Natural killer cell treated with Interleukin-12 subunit alpha and Interleukin-12 subunit beta and Interleukin-15 and Interleukin-18, amount 100 ng/mL, for 72 hours (primary cell): ENCODE results near the gene ATG4C. TPM values are rescaled to one million over a fixed set of nuclear protein-coding genes. Genes with fewer than 3 reads are reported as not detected.

Source experiments
- ATAC-seq, 2 donors: fragments of 150-1000 bp; cut with Tn5 transposase in 1 of 2; sonication (Bioruptor Pico), chemical (Tn5 transposase) in 1 of 2; 2 replicates each; pipeline ENCODE4 v1.10.0; 2021
- DNase-seq: peaks from one replicate; pipeline ENCODE4 v3.0.0; 2022; ENCODE audit warnings: low spot score
- H3K27ac Mint-ChIP-seq, 2 donors: 1 replicate in 1 of 2; 2 replicates in 1 of 2; pipeline ENCODE4 v1.8.0; 2022; ENCODE audit warnings: mixed read lengths in 2 of 2, mild to moderate bottlenecking in 1 of 2, moderate library complexity in 1 of 2
- H3K27me3 Mint-ChIP-seq, 2 donors: 1 replicate in 1 of 2; 2 replicates in 1 of 2; pipeline ENCODE4 v1.8.0; 2022; ENCODE audit warnings: mixed read lengths in 2 of 2
- H3K36me3 Mint-ChIP-seq: one replicate; pipeline ENCODE4 v1.8.0; 2022; ENCODE audit warnings: mixed read lengths
- H3K4me1 Mint-ChIP-seq, 2 donors: 1 replicate in 1 of 2; 2 replicates in 1 of 2; pipeline ENCODE4 v1.8.0; 2022; ENCODE audit warnings: low read depth in 2 of 2, mixed read lengths in 2 of 2, mild to moderate bottlenecking in 1 of 2
- H3K4me3 Mint-ChIP-seq: one replicate; pipeline ENCODE4 v1.8.0; 2022; ENCODE audit warnings: mixed read lengths
- H3K9me3 Mint-ChIP-seq: 2 replicates; pipeline ENCODE4 v1.8.0; 2022; ENCODE audit warnings: mixed read lengths
- total RNA-seq, 2 donors: library from RNA; stranded (reverse); gene quantifications; one replicate each; pipeline ENCODE4 v1.2.3, GENCODE V29; 2022

Gene ATG4C
- total RNA-seq, 2 donors from 2014 or later = 9.2 to 10.6 TPM

DNA sequence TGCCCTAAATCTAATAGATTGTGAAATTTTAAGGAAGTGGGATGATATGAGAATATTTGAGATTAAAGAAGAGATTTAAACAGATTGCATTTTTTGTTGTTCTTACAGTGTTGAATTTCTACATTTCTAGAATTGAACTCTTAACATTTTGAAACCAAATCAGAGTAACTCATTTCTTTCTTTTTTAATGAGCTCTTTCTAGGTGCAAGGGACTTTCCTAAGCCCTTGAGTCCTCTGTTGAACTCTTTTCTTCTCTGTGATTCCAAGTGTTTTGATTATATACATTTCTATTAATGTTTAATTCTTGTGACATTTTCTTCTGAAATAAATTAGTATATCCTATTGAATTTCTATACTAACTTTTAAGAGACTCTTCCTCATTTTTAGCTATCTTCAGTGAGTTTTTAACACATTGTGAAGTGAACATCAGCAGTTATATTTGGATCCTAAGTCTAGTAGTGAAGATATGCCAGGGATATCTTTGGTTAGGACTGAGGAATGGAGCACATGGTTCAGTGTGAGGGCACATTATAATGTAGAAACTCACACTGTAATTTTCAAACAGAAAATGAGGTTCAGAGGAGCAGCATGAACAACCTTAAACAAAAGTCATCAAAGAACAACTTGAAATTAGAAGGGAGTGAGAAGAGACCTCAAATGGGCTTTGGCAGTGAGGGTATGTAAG lies 53.1 kb downstream of the ATG4C start:
- Mint-ChIP-seq H3K27me3 (no peaks in the 10 kb centered on the region), H3K27ac (no peak overlapping the region), H3K4me3 (no peak overlapping the region), H3K36me3 (peaks cover 5% of the 10 kb centered on the region), H3K4me1 (no peaks in the 10 kb centered on the region), H3K9me3 (no peaks in the 10 kb centered on the region)
- DNase-seq (no peak), ATAC-seq (no peak)

DNA sequence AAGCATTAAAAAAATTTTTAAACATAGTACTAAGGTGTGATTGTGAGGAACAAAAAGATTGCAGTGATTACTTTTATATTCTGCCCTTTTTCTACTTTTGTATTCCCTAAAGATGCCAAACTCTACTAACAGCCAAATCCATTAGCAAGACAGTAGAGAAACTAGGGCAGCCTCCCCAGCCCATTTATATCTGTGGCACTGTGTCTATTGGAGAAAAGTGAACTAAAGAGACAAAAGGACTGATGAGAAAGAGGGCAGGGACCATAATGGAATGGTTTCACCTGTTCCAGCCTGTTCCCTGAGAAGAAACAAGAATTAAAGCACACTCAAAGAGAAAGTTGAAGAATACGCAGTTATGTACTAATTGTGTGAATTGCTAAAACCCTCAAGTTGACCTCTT lies 56.6 kb downstream of the ATG4C start:
- Mint-ChIP-seq H3K27ac (no peak overlapping the region), H3K9me3 (no peaks in the 10 kb centered on the region), H3K4me3 (no peak overlapping the region), H3K27me3 (no peaks in the 10 kb centered on the region), H3K36me3 (peaks cover 5% of the 10 kb centered on the region), H3K4me1 (no peaks in the 10 kb centered on the region)
- no peak for ATAC-seq
- no peak for DNase-seq

DNA sequence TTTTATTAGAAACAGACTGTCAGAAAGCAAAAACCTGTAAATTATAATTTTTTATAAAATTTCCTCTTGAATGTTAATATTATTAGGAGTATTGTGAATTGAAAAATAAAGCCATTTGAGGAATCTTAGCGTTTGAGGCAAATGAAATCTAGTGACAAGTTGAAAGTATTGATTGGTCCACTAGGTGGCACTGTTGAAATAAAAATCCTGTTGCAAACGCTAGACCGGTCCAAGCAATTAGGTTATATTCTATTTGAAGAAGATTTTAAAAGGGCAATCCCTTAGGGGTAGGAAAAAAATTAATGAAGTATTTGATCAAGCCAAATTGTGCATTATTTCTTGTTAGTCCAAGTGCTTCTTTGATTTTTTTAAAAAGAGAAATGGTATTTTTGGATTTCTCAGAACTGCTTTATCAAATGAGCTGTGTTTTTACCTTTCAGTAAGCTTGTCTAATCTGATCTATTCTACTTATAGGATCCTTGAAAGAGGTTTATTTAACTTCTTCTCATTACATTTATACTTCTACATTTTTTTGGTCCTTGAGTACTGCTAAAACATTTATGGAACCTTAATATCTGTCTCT lies 57.7 kb downstream of the ATG4C start:
- no peak for ATAC-seq
- Mint-ChIP-seq H3K4me3 (no peak overlapping the region), H3K9me3 (no peaks in the 10 kb centered on the region), H3K27me3 (no peaks in the 10 kb centered on the region), H3K4me1 (no peaks in the 10 kb centered on the region), H3K36me3 (peaks cover 5% of the 10 kb centered on the region), H3K27ac (no peak overlapping the region)
- DNase-seq = no peak

DNA sequence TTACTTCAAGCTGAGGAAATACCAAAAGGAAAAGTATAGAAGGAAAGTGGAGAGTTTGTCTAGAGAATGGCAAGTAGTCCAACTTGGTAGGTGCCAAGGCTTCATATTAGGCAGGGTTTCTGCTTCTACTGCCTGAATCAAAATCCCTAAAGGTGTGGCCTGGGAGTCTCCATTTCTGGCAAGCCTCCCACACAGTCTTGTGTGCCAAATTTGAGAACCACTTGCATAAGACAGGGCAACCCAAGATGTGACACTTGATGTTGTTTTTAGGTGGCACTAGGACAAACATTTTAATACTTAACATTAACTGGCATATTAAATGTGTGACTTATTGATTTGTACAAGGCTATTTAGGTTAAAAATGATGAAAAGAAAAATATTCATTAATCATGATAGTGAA lies 60.1 kb downstream of the ATG4C start:
- ATAC-seq (no peak), DNase-seq (no peak)
- Mint-ChIP-seq H3K9me3 (no peaks in the 10 kb centered on the region), H3K4me3 (no peak overlapping the region), H3K36me3 (no peaks in the 10 kb centered on the region), H3K27me3 (no peaks in the 10 kb centered on the region), H3K4me1 (no peaks in the 10 kb centered on the region), H3K27ac (no peak overlapping the region)

DNA sequence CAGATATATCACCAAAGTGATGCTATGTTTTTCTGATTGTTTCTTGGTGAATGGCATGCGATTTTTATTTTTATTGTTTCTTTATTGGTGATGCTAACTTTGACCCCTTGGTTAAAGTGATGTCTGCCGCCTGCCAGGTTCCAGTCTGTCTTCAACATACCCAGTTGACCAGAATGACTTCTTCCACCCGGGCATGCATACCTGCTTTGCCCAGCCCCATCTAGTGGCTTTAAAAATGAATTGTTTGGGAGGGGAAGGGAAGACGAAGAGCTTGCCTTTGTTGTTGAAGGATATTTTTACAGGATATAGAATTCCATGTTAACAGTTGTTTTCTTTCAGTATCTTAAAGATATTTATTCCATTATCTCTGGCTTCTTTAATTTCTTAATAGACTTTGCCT lies 65.1 kb downstream of the ATG4C start:
- Mint-ChIP-seq H3K9me3 (no peaks in the 10 kb centered on the region), H3K27ac (no peak overlapping the region), H3K36me3 (no peaks in the 10 kb centered on the region), H3K4me3 (no peak overlapping the region), H3K27me3 (no peaks in the 10 kb centered on the region), H3K4me1 (no peaks in the 10 kb centered on the region)
- ATAC-seq (no peak), DNase-seq (no peak)

DNA sequence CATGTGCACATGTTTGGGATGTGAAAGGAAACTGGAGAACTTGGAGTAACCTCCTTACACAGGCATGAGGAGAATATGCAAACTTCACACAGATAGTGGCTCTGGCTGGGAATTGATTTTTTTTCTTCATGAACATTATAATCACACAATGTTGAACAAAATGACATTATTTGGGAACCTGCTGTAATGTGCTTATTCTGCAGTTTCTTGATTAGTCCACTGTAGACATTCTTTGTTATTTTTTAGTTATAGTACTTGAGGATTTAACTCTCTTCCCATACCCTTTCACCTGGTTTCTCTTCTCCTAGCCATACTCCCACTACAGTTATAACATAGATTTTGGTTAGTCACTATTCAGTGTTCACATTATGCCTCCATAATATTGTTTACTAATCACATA lies 68.3 kb downstream of the ATG4C start:
- Mint-ChIP-seq H3K27ac (no peak overlapping the region), H3K36me3 (no peaks in the 10 kb centered on the region), H3K4me3 (no peak overlapping the region), H3K27me3 (no peaks in the 10 kb centered on the region), H3K9me3 (no peaks in the 10 kb centered on the region), H3K4me1 (no peaks in the 10 kb centered on the region)
- DNase-seq (no peak), ATAC-seq (no peak)

DNA sequence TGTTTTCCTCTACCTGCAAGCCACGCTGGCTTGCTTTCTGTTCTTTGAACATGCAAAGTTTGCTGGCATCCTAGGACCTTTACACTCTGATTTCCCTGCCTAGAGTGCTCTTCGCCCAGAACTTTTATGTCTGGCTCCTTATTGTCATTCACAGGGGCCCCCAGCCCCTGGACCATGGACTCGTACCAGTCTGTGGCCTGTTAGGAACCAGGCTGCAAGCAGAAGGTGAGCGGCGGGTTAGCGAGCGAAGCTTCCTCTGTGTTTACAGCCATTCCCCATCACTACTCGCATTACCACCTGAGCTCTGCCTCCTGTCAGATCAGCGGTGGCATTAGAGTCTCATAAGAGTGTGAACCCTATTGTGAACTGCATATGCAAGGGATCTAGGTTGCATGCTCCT lies 73.0 kb downstream of the ATG4C start:
- Mint-ChIP-seq H3K27ac (no peak overlapping the region), H3K36me3 (no peaks in the 10 kb centered on the region), H3K9me3 (no peaks in the 10 kb centered on the region), H3K4me3 (no peak overlapping the region), H3K27me3 (no peaks in the 10 kb centered on the region), H3K4me1 (no peaks in the 10 kb centered on the region)
- no peak for DNase-seq
- no peak for ATAC-seq

DNA sequence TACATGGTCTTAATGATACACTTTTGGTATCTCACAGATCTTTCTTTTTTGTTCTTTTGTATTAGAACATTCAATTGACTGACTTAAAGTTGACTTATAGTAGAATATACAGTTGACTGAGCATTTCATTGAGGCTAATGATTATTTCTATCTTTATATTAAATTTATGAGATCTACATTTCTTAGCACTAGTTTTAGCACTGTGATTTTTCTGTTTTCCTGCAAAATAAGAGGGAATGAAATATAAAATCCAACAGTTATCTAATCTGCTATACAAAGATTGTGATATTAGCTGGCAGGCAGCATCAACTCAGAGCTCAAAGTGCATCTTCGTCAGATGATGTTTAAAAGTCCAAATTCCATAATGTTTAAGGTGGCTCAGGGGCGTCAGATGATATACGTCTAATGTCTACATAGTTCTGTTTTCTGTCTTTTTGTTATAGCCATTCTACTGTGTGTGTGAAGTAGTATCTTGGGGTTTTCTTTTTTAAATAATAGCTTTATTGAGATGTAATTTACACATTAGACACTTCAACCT lies 85.4 kb downstream of the ATG4C start:
- Mint-ChIP-seq H3K27me3 (peaks cover 3 to 4% of the 10 kb centered on the region in 2 donors), H3K27ac (no peak overlapping the region)
- no peak for ATAC-seq

DNA sequence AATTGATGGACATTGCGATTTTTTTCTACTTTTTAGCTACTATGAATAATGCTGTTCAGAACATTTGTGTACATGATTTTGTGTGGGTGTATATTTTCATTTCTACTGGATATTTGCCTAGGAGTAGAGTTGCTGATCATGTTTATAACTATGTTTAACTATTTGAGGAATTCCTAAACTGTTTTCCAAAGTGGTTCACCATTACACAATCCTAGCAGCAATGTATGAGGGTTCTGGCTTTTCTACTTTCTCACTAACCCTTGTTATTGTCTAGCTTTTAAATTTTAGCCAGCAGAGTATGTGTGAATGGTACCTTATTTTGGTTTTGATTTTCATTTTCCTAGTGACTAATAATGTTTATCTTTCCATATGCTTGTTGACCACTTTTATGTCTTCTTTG lies 86.2 kb downstream of the ATG4C start:
- ATAC-seq = no peak
- H3K9me3 Mint-ChIP-seq = no peaks in the 10 kb centered on the region
- no peaks in the 10 kb centered on the region for H3K36me3 Mint-ChIP-seq

More for the DNA sequence above, 85.4 kb downstream of the ATG4C start:
- no peaks in the 10 kb centered on the region for H3K4me1 Mint-ChIP-seq
- no peaks in the 10 kb centered on the region for H3K9me3 Mint-ChIP-seq
- DNase-seq = no peak
- H3K36me3 Mint-ChIP-seq = no peaks in the 10 kb centered on the region
- H3K4me3 Mint-ChIP-seq = no peak overlapping the region

DNA sequence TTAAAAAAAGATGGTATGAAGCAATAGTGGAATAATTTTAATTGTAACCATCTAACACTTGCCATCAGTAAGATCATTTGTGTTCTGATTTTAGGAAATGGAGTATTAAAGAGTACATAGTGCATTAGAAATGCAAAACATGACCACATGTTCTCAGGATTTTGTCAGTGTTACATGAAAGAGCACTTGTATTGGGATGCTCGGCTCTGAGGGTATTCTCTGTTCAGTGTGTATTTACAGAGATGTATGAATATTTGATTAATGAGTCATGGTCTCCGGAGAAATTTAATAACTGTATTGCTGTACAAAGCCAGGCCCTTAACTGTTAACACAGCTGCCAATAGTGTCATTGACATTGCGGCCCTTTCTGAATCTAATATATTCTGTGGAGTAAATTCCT lies 91.7 kb downstream of the ATG4C start:
- DNase-seq (no peak), ATAC-seq (no peak)
- no peaks in the 10 kb centered on the region for H3K9me3 Mint-ChIP-seq
- H3K4me1 Mint-ChIP-seq = no peaks in the 10 kb centered on the region
- H3K27me3 Mint-ChIP-seq = peaks cover 18 to 28% of the 10 kb centered on the region in 2 donors
- no peaks in the 10 kb centered on the region for H3K36me3 Mint-ChIP-seq
- no peak overlapping the region for H3K27ac Mint-ChIP-seq
- H3K4me3 Mint-ChIP-seq = no peak overlapping the region

More for the DNA sequence above, 86.2 kb downstream of the ATG4C start:
- no peak overlapping the region for H3K27ac Mint-ChIP-seq
- no peak for DNase-seq
- peaks cover 6 to 7% of the 10 kb centered on the region in 2 donors for H3K27me3 Mint-ChIP-seq
- H3K4me3 Mint-ChIP-seq = no peak overlapping the region
- no peaks in the 10 kb centered on the region for H3K4me1 Mint-ChIP-seq

DNA sequence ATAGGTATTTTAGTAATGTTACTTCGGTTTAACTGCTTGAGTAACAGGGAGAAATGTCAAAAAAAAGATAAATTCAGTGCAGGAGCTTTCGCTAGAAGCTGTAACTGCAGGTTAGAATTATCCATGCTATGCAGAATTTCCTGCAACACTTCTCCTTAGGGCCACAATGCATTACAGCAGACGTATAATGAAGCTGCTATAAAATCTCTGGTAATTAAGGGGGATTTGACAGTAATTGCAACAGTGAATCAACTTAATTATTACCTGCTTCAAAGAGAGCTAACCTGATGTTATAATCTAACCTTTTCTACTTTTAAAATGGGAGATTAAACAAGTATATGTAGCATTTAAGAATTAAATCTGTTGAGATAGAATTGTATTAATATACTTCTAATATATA lies 92.6 kb downstream of the ATG4C start:
- no peaks in the 10 kb centered on the region for H3K36me3 Mint-ChIP-seq
- no peak overlapping the region for H3K27ac Mint-ChIP-seq
- ATAC-seq (no peak), DNase-seq (no peak)
- H3K4me3 Mint-ChIP-seq = no peak overlapping the region
- peaks cover 18 to 28% of the 10 kb centered on the region in 2 donors for H3K27me3 Mint-ChIP-seq
- H3K9me3 Mint-ChIP-seq = no peaks in the 10 kb centered on the region
- no peaks in the 10 kb centered on the region for H3K4me1 Mint-ChIP-seq

DNA sequence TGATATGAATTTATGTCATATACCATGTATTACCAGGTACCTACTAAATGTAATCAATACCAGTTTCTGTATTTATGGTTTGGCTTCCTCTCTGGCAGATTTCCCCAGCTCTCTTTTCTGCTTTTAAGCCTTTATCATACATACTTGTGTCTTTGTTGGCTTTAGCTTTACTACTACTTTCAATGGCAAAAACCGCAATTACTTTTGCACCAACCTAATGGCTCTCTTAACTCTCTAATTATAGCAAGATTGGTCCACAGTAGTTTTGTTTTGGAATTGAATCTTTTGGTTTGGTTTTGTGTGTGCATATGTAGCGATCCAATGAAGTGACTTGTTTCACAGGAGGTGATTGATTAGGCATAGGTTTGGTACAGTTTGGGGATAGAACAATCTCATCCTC lies 93.6 kb downstream of the ATG4C start:
- DNase-seq (no peak), ATAC-seq (no peak)
- H3K36me3 Mint-ChIP-seq = no peaks in the 10 kb centered on the region
- H3K4me3 Mint-ChIP-seq = no peak overlapping the region
- H3K9me3 Mint-ChIP-seq = no peaks in the 10 kb centered on the region
- no peak overlapping the region for H3K27ac Mint-ChIP-seq
- no peaks in the 10 kb centered on the region for H3K4me1 Mint-ChIP-seq
- H3K27me3 Mint-ChIP-seq = peaks cover 18 to 28% of the 10 kb centered on the region in 2 donors

DNA sequence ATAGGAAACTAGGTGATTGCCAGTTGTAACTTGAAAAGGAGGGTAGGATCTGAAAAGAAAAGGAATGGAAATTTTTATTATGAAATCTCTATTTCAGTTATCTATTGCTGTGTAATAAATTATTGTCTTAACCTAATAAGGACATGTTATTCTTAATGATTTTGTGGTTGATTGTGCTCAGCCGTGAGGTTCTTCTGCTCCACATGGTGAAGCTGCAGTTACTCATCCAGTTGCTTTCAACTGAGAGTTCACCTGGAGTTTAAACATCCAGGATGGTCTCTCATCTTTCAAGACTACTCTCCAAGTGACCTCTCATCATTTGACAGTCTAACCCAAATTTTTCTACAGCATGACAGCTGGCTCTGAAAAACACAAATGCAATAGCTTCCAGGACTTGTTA lies 96.0 kb downstream of the ATG4C start:
- H3K4me1 Mint-ChIP-seq = no peaks in the 10 kb centered on the region
- H3K4me3 Mint-ChIP-seq = no peak overlapping the region
- H3K27ac Mint-ChIP-seq = no peak overlapping the region
- no peaks in the 10 kb centered on the region for H3K36me3 Mint-ChIP-seq
- H3K27me3 Mint-ChIP-seq = peaks cover 15 to 25% of the 10 kb centered on the region in 2 donors
- ATAC-seq = no peak
- no peaks in the 10 kb centered on the region for H3K9me3 Mint-ChIP-seq
- DNase-seq = no peak

DNA sequence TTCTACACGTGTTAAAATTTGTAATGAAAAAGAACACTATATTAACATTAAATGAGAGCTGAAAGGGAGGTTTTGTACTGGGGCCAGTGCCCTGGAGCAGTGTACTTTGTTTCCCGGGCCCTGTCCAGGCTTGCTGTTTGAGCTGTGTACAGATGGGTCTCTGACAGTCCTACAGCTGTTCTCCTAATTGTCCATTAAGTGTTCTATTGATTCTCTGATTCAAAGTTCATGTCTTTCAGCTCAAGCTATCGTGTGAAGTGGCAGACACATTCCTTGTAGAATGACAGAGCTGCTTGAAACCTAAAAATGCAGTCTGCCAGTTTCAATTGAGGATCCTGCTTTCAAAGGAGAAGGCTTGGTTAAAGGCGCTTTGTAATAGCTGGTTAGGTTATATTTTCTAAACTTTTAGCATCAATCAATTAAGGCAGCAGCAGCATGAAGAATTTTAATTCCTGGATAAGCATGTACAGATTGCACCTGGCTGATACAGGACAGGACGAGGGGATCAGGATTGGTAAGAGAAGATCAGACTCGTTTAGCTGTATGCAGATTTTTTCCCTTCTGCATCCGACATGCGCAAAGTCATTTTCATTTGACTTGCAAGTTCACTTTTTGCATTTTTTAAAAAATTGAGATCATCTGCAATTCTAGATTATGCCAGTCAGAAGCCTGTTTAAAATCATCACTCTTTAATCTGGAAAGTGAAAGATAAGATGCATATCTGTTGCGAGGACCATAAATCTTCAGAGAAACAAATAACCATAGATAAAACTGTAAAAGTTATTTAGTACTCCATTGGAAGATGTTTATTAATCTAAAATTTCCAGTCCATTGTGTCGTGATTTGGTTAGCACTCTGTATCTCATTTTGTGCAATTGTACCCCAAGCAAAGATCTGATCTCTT lies 98.5 kb downstream of the ATG4C start:
- H3K9me3 Mint-ChIP-seq = no peaks in the 10 kb centered on the region
- peaks cover 29 to 44% of the 10 kb centered on the region in 2 donors for H3K27me3 Mint-ChIP-seq
- no peak for DNase-seq
- H3K4me1 Mint-ChIP-seq = no peaks in the 10 kb centered on the region
- no peaks in the 10 kb centered on the region for H3K36me3 Mint-ChIP-seq
- no peak for ATAC-seq
- H3K27ac Mint-ChIP-seq = no peak overlapping the region
- no peak overlapping the region for H3K4me3 Mint-ChIP-seq
